Osteocyte (in vitro differentiated cells): ENCODE measurements around the gene FLYWCH1. TPM values are rescaled to one million over a fixed set of nuclear protein-coding genes. Genes with fewer than 3 reads are reported as not detected.

Source experiments
- DNase-seq: peaks from one replicate; pipeline ENCODE4 v3.0.0; 2021; ENCODE audit warnings: mixed read lengths; ENCODE audit not compliant: unreplicated experiment; ENCODE audit errors: extremely low spot score
- H3K27ac Mint-ChIP-seq: one replicate; pipeline ENCODE4 v1.8.0; 2021; ENCODE audit warnings: mild to moderate bottlenecking, mixed read lengths; ENCODE audit not compliant: unreplicated experiment
- H3K27me3 Mint-ChIP-seq: one replicate; pipeline ENCODE4 v1.8.0; 2021; ENCODE audit warnings: mixed read lengths; ENCODE audit not compliant: unreplicated experiment
- H3K36me3 Mint-ChIP-seq: one replicate; pipeline ENCODE4 v1.8.0; 2021; ENCODE audit warnings: mixed read lengths; ENCODE audit not compliant: unreplicated experiment
- H3K4me1 Mint-ChIP-seq: one replicate; pipeline ENCODE4 v1.8.0; 2021; ENCODE audit warnings: mixed read lengths; ENCODE audit not compliant: unreplicated experiment
- H3K4me3 Mint-ChIP-seq: one replicate; pipeline ENCODE4 v1.8.0; 2021; ENCODE audit warnings: mild to moderate bottlenecking, moderate library complexity, mixed read lengths; ENCODE audit not compliant: unreplicated experiment
- H3K9me3 Mint-ChIP-seq: one replicate; pipeline ENCODE4 v1.8.0; 2021; ENCODE audit warnings: mixed read lengths; ENCODE audit not compliant: unreplicated experiment
- CTCF ChIP-seq: fragments of 200-600 bp; sonication (generic); IDR thresholded peaks from 2 replicates; pipeline ENCODE4 v1.5.0; 2021; ENCODE audit warnings: antibody characterized with exemption, mild to moderate bottlenecking, moderate library complexity
- total RNA-seq: library from RNA; stranded (reverse); gene quantifications from 2 replicates; pipeline ENCODE4 v1.2.1, GENCODE V29; 2021

FLYWCH1 gene
- total RNA-seq, 1 donor from 2014 or later = 46.4 TPM

- no peak for DNase-seq
- no peak for TF ChIP-seq CTCF
- H3K27ac Mint-ChIP-seq = no peak overlapping the region
- no peaks in the 10 kb centered on the region for H3K4me1 Mint-ChIP-seq
- peaks cover 13% of the 10 kb centered on the region for H3K27me3 Mint-ChIP-seq
- no peaks in the 10 kb centered on the region for H3K36me3 Mint-ChIP-seq
- no peak overlapping the region for H3K4me3 Mint-ChIP-seq
- no peaks in the 10 kb centered on the region for H3K9me3 Mint-ChIP-seq
These were observed 44.8 kb downstream of the FLYWCH1 start for GRCh38 chr16:2956579-2956956.

GRCh38 chr16:2959206-2959605 lies 47.5 kb downstream of the FLYWCH1 start:
- Mint-ChIP-seq H3K36me3 (no peaks in the 10 kb centered on the region), H3K4me3 (no peak overlapping the region), H3K4me1 (peaks cover 7% of the 10 kb centered on the region), H3K27me3 (peaks cover 23% of the 10 kb centered on the region), H3K9me3 (no peaks in the 10 kb centered on the region), H3K27ac (no peak overlapping the region)
- no peak for DNase-seq
- TF ChIP-seq CTCF = no peak

DNA sequence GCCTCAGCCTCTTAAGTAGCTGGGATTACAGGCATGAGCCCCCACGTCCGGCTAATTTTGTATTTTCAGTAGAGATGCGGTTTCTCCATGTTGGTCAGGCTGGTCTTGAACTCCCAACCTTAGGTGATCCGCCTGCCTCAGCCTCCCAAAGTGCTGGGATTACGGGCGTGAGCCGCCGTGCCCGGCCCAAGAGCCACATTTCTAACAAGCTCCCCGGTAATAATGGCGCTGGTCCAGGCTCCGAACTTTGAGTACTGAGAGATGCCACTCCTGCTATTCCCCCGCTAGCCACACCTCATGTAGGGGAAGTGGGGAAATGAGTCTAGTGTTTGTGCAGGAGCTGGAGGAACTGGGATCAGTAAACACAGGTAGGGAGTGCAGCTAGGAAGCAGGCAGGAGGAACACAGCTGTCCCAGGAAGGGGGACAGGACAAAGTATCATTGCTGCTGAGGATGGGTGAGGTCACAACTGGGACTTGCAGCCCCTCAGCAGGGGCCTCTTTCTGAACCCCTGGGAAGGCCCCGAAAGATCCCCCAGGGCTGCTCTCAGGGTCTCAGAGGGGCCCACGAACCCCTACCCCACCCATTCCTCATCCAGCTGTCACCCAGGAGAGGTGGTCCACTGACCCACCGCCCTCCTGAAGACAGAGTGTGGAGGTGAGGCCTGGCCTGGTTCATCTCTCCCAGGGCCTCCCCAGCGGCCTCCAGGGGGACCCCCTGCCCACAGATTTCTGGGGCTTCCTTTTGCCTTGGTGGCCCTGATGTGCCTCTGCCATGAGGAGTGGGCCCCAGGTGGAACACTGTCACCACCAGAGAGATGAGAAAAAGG lies 48.7 kb downstream of the FLYWCH1 start:
- H3K27me3 Mint-ChIP-seq = peaks cover 23% of the 10 kb centered on the region
- DNase-seq = no peak
- H3K4me3 Mint-ChIP-seq = no peak overlapping the region
- no peaks in the 10 kb centered on the region for H3K9me3 Mint-ChIP-seq
- H3K36me3 Mint-ChIP-seq = no peaks in the 10 kb centered on the region
- H3K4me1 Mint-ChIP-seq = peaks cover 7% of the 10 kb centered on the region
- no peak overlapping the region for H3K27ac Mint-ChIP-seq
- no peak for TF ChIP-seq CTCF

DNA sequence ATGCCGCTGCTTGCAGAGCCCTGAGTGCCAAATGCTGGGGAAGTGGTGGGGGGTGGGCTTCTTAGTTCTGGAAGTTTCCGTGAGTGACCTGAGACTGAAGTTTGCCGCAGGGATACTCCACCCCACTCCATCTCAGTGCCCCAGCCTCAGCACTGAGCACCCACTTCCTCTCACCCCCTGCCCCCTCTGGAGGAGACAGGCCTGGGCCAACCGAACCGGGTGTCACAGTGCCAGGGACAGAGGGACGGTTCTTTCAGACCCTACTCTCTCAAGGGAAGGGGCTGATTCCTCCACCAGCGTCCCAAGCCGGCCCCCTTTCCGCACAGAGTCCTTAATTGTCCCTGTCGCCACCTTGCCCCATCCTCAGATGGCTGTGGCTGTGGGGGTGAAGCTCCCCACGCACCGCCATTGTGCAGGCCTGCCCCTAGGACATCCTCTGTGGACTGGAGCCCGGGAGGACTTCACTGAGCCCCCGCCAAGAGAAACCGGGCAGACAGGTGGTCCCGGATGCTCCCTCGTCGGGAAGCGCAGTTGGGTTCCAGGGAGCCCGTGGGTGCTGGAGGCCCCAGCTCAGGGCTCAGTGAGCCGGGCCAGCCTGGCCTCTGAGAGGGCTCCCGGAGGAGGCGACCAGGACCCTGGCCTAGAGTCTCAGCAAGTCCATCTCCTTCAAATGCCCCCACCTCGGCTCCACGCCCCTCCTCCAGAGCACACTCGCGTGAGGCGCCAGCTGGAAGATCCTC lies 50.8 kb downstream of the FLYWCH1 start:
- H3K4me3 Mint-ChIP-seq = peak overlapping the region; percentile 26
- peaks cover 22% of the 10 kb centered on the region for H3K27me3 Mint-ChIP-seq
- TF ChIP-seq CTCF = no peak
- H3K9me3 Mint-ChIP-seq = no peaks in the 10 kb centered on the region
- DNase-seq = no peak
- no peak overlapping the region for H3K27ac Mint-ChIP-seq
- H3K36me3 Mint-ChIP-seq = no peaks in the 10 kb centered on the region
- H3K4me1 Mint-ChIP-seq = peaks cover 7% of the 10 kb centered on the region

DNA sequence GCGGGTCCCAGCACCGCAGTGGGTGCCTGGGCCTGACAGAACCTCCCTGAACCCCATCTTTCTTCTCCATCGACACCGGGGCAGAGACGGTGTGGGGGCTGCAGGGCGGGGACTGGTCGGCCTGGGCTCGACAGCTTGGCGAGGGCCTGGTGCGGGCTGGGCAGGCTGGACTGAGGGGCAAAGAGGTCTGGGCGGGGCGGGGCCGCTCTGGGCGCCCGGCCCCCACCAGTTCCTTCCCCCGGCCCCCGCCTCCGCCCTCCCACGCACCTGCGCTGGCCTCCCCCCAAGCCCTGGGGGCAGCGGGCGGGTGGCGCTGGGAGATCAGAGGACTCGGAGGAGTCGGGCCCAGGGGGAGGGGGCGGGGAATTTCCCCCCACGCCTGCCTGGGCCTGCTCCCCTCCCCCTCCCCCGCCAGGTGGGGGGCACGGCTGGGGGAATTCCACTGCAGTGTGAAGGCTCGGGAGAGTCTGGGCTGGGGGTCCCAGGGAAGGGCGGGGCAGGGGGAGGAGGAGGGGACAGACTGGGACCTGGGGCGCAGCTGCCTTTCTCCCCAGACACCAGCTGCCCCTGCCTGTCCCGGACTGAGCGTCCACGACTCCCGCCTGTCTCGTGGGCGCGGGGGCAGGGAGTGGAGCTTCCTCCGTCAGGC lies 51.5 kb downstream of the FLYWCH1 start:
- peaks cover 22% of the 10 kb centered on the region for H3K27me3 Mint-ChIP-seq
- peak overlapping the region; percentile 70 for H3K4me3 Mint-ChIP-seq
- DNase-seq = no peak
- no peaks in the 10 kb centered on the region for H3K9me3 Mint-ChIP-seq
- peaks cover 7% of the 10 kb centered on the region for H3K4me1 Mint-ChIP-seq
- TF ChIP-seq CTCF = no peak
- no peaks in the 10 kb centered on the region for H3K36me3 Mint-ChIP-seq
- no peak overlapping the region for H3K27ac Mint-ChIP-seq
